ENCODE results near the gene PLA2G6. TPM values are rescaled to one million over a fixed set of nuclear protein-coding genes. Genes with fewer than 3 reads are reported as not detected.

PLA2G6 gene
- total and polyA plus RNA-seq, 2 of the 8 experiments (the other 6 are each of a cell fraction or from before 2014, with no cell fraction given) = 13.2 to 21.0 TPM

- TF ChIP-seq SAP30 (IDR thresholded peaks at IDR 0.05; ENCODE audit: insufficient read depth, insufficient replicate concordance, low read length) (no peak), TCF12 (IDR thresholded peaks at IDR 0.05; ENCODE audit: low read depth, low read length) (no peak), RNF2 (IDR thresholded peaks at IDR 0.05; ENCODE audit: borderline replicate concordance, low read depth, low read length, missing control alignments, poor library complexity, severe bottlenecking) (no peak)
Observed at GRCh38 chr22:38138961-38139360, 42.7 kb downstream of the PLA2G6 start (continued).
